Peyer's patch (tissue), 4 donors: ENCODE measurements around the gene SCLT1. TPM values are rescaled to one million over a fixed set of nuclear protein-coding genes. Genes with fewer than 3 reads are reported as not detected.

ENCODE experiments used
- DNase-seq, 3 donors: peaks; one replicate each; pipeline ENCODE4 v3.0.0-alpha.2; 2017 to 2019
- H3K27ac ChIP-seq, 4 donors: fragments of 200-600 bp; sonication (generic); one replicate each; pipeline ENCODE4 v1.5.1; 2016 to 2019
- H3K27me3 ChIP-seq, 2 donors: fragments of 200-600 bp; sonication (generic); one replicate each; pipeline ENCODE4 v1.5.1; 2019
- H3K36me3 ChIP-seq, 3 donors: fragments of 200-600 bp; sonication (generic); one replicate each; pipeline ENCODE4 v1.5.1; 2016 to 2019
- H3K4me1 ChIP-seq, 4 donors: fragments of 200-600 bp; sonication (generic); one replicate each; pipeline ENCODE4 v1.5.1; 2016 to 2019
- H3K4me3 ChIP-seq, 4 donors: fragments of 200-600 bp; sonication (generic); 1 replicate in 3 of 4; 2 replicates in 1 of 4; pipeline ENCODE4 v1.5.1; 2016 to 2019; ENCODE audit warnings: mild to moderate bottlenecking in 1 of 4
- H3K9me3 ChIP-seq, 4 donors: fragments of 200-600 bp; sonication (generic); one replicate each; pipeline ENCODE4 v1.5.1; 2016 to 2019; ENCODE audit warnings: mild to moderate bottlenecking in 1 of 4
- CTCF ChIP-seq, 6 experiments: fragments of 450-650 bp in 4 of 6; fragments of 200-600 bp in 2 of 6; sonication (generic) in 1 of 6; IDR thresholded peaks; one replicate each; pipeline ENCODE4 v1.5.1; 2017 to 2019; ENCODE audit warnings: antibody characterized with exemption in 6 of 6, mild to moderate bottlenecking in 3 of 6, moderate library complexity in 1 of 6
- POLR2A ChIP-seq, 2 donors: fragments of 450-650 bp; IDR thresholded peaks; one replicate each; pipeline ENCODE4 v1.5.1; 2017; ENCODE audit warnings: antibody characterized with exemption in 2 of 2, mild to moderate bottlenecking in 2 of 2, moderate library complexity in 2 of 2
- total RNA-seq, 4 donors: library from RNA; depleted of rRNA; stranded (reverse); fragments of >200 nt; gene quantifications; one replicate each; pipeline ENCODE4 v1.1.0, GENCODE V29; 2016

Gene SCLT1
- total RNA-seq, 4 donors from 2014 or later, result 13.0 to 34.7 (median 18.0) TPM

GRCh38 chr4:128915544-128915943, 177.8 kb downstream of the SCLT1 start:
- H3K27ac ChIP-seq, result no peak overlapping the region
- H3K4me1 ChIP-seq, result no peaks in the 10 kb centered on the region
- no peaks in the 10 kb centered on the region for H3K36me3 ChIP-seq
- TF ChIP-seq CTCF (IDR thresholded peaks at IDR 0.05) (no peak), POLR2A (IDR thresholded peaks at IDR 0.05) (no peak)
- no peaks in the 10 kb centered on the region for H3K27me3 ChIP-seq
- H3K4me3 ChIP-seq, result no peak overlapping the region
- DNase-seq, result no peak
- H3K9me3 ChIP-seq, result no peaks in the 10 kb centered on the region

GRCh38 chr4:128913228-128913627, 180.1 kb downstream of the SCLT1 start:
- Histone ChIP-seq H3K4me3 (no peak overlapping the region), H3K27ac (no peak overlapping the region), H3K9me3 (no peaks in the 10 kb centered on the region), H3K27me3 (no peaks in the 10 kb centered on the region), H3K36me3 (no peaks in the 10 kb centered on the region), H3K4me1 (no peaks in the 10 kb centered on the region)
- DNase-seq, result no peak
- TF ChIP-seq CTCF (IDR thresholded peaks at IDR 0.05) (no peak), POLR2A (IDR thresholded peaks at IDR 0.05) (no peak)

- no peak for DNase-seq
- H3K27ac ChIP-seq, result no peak overlapping the region
- TF ChIP-seq POLR2A (IDR thresholded peaks at IDR 0.05) (no peak), CTCF (IDR thresholded peaks at IDR 0.05) (no peak)
- H3K4me3 ChIP-seq, result no peak overlapping the region
- no peaks in the 10 kb centered on the region for H3K27me3 ChIP-seq
- no peaks in the 10 kb centered on the region for H3K36me3 ChIP-seq
- no peaks in the 10 kb centered on the region for H3K9me3 ChIP-seq
- H3K4me1 ChIP-seq, result no peaks in the 10 kb centered on the region
Measured at GRCh38 chr4:128908735-128909134, 184.6 kb downstream of the SCLT1 start.

- Histone ChIP-seq H3K4me3 (no peak overlapping the region), H3K27ac (no peak overlapping the region), H3K27me3 (no peaks in the 10 kb centered on the region), H3K9me3 (no peaks in the 10 kb centered on the region), H3K4me1 (no peaks in the 10 kb centered on the region), H3K36me3 (no peaks in the 10 kb centered on the region)
- TF ChIP-seq CTCF (IDR thresholded peaks at IDR 0.05), result no peak
- TF ChIP-seq POLR2A (IDR thresholded peaks at IDR 0.05), result no peak
- DNase-seq, result no peak
Measured at GRCh38 chr4:128907981-128908380, 185.4 kb downstream of the SCLT1 start.

GRCh38 chr4:128906581-128906980, 186.8 kb downstream of the SCLT1 start:
- no peaks in the 10 kb centered on the region for H3K9me3 ChIP-seq
- H3K4me1 ChIP-seq, result no peaks in the 10 kb centered on the region
- TF ChIP-seq CTCF (IDR thresholded peaks at IDR 0.05) (no peak), POLR2A (IDR thresholded peaks at IDR 0.05) (no peak)
- no peaks in the 10 kb centered on the region for H3K36me3 ChIP-seq
- no peaks in the 10 kb centered on the region for H3K27me3 ChIP-seq
- no peak overlapping the region for H3K4me3 ChIP-seq
- DNase-seq, result no peak
- no peak overlapping the region for H3K27ac ChIP-seq

- H3K27ac ChIP-seq, result no peak overlapping the region
- H3K9me3 ChIP-seq, result no peaks in the 10 kb centered on the region
- H3K4me3 ChIP-seq, result no peak overlapping the region
- DNase-seq, result no peak
- no peaks in the 10 kb centered on the region for H3K4me1 ChIP-seq
- no peaks in the 10 kb centered on the region for H3K36me3 ChIP-seq
- no peak for TF ChIP-seq POLR2A (IDR thresholded peaks at IDR 0.05)
- TF ChIP-seq CTCF (IDR thresholded peaks at IDR 0.05), result no peak
- no peaks in the 10 kb centered on the region for H3K27me3 ChIP-seq
Measured at GRCh38 chr4:128904821-128905220, 188.5 kb downstream of the SCLT1 start.
